ENCODE measurements around the gene FZD10. TPM values are rescaled to one million over a fixed set of nuclear protein-coding genes. Genes with fewer than 3 reads are reported as not detected.

Gene FZD10
- polyA plus RNA-seq, 3 donors = not detected

- no peak overlapping the region for H2AFZ ChIP-seq (ENCODE audit: insufficient read depth, low read depth, low read length, poor library complexity, severe bottlenecking)
- no peaks in the 10 kb centered on the region for H3K79me2 ChIP-seq (ENCODE audit: insufficient read depth, low read length)
- H3K27me3 ChIP-seq (ENCODE audit: control insufficient read depth in 2 of 2, insufficient read depth in 2 of 2, low read length in 2 of 2) = no peaks in the 10 kb centered on the region
- DNase-seq = no peak
- no peak overlapping the region for H3K4me3 ChIP-seq (replicated peaks in 1 of 3; ENCODE audit: low read depth in 2 of 3, low read length in 3 of 3)
- no peaks in the 10 kb centered on the region for H3K36me3 Mint-ChIP-seq
- no peak overlapping the region for H3K4me2 ChIP-seq (replicated peaks; ENCODE audit: extremely low read depth, low read length, poor library complexity, severe bottlenecking)
- no peaks in the 10 kb centered on the region for H3K36me3 ChIP-seq (replicated peaks in 1 of 2; ENCODE audit: control insufficient read depth in 1 of 2, insufficient read depth in 2 of 2, low read length in 2 of 2)
- no peak overlapping the region for H3K27ac ChIP-seq (ENCODE audit: low read depth in 1 of 2, low read length in 2 of 2)
- 91% methylated on average over 15 of the region's 23 CpGs for WGBS (ENCODE audit: insufficient coverage)
- TF ChIP-seq CTCF (IDR thresholded peaks at IDR 0.05) = no peak
- peaks cover 3 to 5% (median 5%) of the 10 kb centered on the region in 3 donors for H3K27me3 Mint-ChIP-seq (ENCODE audit: low read depth in 3 of 3)
- H3K4me1 Mint-ChIP-seq = no peaks in the 10 kb centered on the region
- intact Hi-C loops (cut with micrococcal nuclease) = no loop called here
- peaks cover 1 to 22% (median 6%) of the 10 kb centered on the region in 7 donors for H3K9me3 Mint-ChIP-seq
- H4K20me1 ChIP-seq (ENCODE audit: insufficient read depth, low read length) = no peaks in the 10 kb centered on the region
- no peak overlapping the region for H3K9ac ChIP-seq (ENCODE audit: insufficient read depth, low read length, poor library complexity, severe bottlenecking)
- no peak overlapping the region for H3K4me3 Mint-ChIP-seq
- H3K4me1 ChIP-seq (ENCODE audit: control insufficient read depth in 1 of 2, insufficient read depth in 2 of 2, low read length in 2 of 2) = no peaks in the 10 kb centered on the region
- H3K27ac Mint-ChIP-seq = no peak overlapping the region
- H3K9me3 ChIP-seq (replicated peaks in 1 of 2; ENCODE audit: control insufficient read depth in 1 of 2, insufficient read depth in 1 of 2, low read length in 2 of 2) = peaks cover 4 to 8% of the 10 kb centered on the region in 2 donors
Measured at GRCh38 chr12:130183585-130184370, 21.5 kb downstream of the FZD10 start.

- no peak overlapping the region for H3K27ac ChIP-seq (ENCODE audit: low read depth in 1 of 2, low read length in 2 of 2)
- WGBS (ENCODE audit: insufficient coverage) = 87% methylated on average over 12 of the region's 12 CpGs
- no peak for TF ChIP-seq CTCF (IDR thresholded peaks at IDR 0.05)
Measured at GRCh38 chr12:130184404-130185090, 22.3 kb downstream of the FZD10 start.

More at GRCh38 chr12:130184404-130185090, 22.3 kb downstream of the FZD10 start:
- H3K4me1 Mint-ChIP-seq = no peaks in the 10 kb centered on the region
- Histone ChIP-seq H3K9me3 (replicated peaks in 1 of 2; ENCODE audit: control insufficient read depth in 1 of 2, insufficient read depth in 1 of 2, low read length in 2 of 2) (peaks cover 4 to 8% of the 10 kb centered on the region in 2 donors), H4K20me1 (ENCODE audit: insufficient read depth, low read length) (no peaks in the 10 kb centered on the region), H3K27me3 (ENCODE audit: control insufficient read depth in 2 of 2, insufficient read depth in 2 of 2, low read length in 2 of 2) (no peaks in the 10 kb centered on the region), H3K9ac (ENCODE audit: insufficient read depth, low read length, poor library complexity, severe bottlenecking) (no peak overlapping the region), H3K79me2 (ENCODE audit: insufficient read depth, low read length) (no peaks in the 10 kb centered on the region), H2AFZ (ENCODE audit: insufficient read depth, low read depth, low read length, poor library complexity, severe bottlenecking) (no peak overlapping the region), H3K36me3 (replicated peaks in 1 of 2; ENCODE audit: control insufficient read depth in 1 of 2, insufficient read depth in 2 of 2, low read length in 2 of 2) (no peaks in the 10 kb centered on the region), H3K4me1 (ENCODE audit: control insufficient read depth in 1 of 2, insufficient read depth in 2 of 2, low read length in 2 of 2) (no peaks in the 10 kb centered on the region), H3K4me2 (replicated peaks; ENCODE audit: extremely low read depth, low read length, poor library complexity, severe bottlenecking) (no peak overlapping the region), H3K4me3 (replicated peaks in 1 of 3; ENCODE audit: low read depth in 2 of 3, low read length in 3 of 3) (no peak overlapping the region)
- H3K27me3 Mint-ChIP-seq (ENCODE audit: low read depth in 3 of 3) = peaks cover 2 to 4% (median 3%) of the 10 kb centered on the region in 3 donors
- H3K9me3 Mint-ChIP-seq = peaks cover 1 to 19% (median 6%) of the 10 kb centered on the region in 7 donors
- DNase-seq = no peak
- no peak overlapping the region for H3K27ac Mint-ChIP-seq
- intact Hi-C loops (cut with micrococcal nuclease) = no loop called here
- no peaks in the 10 kb centered on the region for H3K36me3 Mint-ChIP-seq
- no peak overlapping the region for H3K4me3 Mint-ChIP-seq
